ENCODE measurements around the gene RFESD. TPM values are rescaled to one million over a fixed set of nuclear protein-coding genes. Genes with fewer than 3 reads are reported as not detected.

Gene RFESD
- total RNA-seq, 4 donors from 2014 or later: 0.89 to 2.9 (median 1.6) TPM

DNA sequence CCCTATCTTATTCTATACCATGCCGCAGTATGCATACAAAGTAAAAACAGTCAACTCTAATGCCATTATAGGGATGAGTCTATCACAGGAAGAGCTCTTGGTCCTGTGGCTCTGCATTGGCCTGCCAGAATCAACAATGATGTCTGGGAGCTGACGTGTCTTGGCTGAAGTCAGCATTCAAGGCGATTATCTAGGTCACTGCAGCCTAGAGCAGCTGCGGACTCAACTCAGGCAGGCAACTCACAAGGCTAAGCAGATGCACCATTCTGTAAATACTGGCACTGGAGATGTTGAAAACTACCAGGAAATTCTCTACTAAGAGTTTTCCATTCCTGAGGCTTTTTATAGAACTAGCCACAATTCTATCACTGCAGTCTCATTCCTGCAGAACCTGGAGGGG lies 23.0 kb downstream of the RFESD start:
- Histone ChIP-seq H3K27me3 (no peaks in the 10 kb centered on the region), H3K9me3 (no peaks in the 10 kb centered on the region), H3K36me3 (no peaks in the 10 kb centered on the region), H3K4me1 (peaks cover 14% of the 10 kb centered on the region in 2 donors), H3K4me3 (no peak overlapping the region), H3K27ac (peak overlapping the region; percentile 68 to 86 (median 82))
- DNase-seq (peak; percentile 86 to 89), ATAC-seq (peak; percentile 99)
- TF ChIP-seq, protein P1, sequence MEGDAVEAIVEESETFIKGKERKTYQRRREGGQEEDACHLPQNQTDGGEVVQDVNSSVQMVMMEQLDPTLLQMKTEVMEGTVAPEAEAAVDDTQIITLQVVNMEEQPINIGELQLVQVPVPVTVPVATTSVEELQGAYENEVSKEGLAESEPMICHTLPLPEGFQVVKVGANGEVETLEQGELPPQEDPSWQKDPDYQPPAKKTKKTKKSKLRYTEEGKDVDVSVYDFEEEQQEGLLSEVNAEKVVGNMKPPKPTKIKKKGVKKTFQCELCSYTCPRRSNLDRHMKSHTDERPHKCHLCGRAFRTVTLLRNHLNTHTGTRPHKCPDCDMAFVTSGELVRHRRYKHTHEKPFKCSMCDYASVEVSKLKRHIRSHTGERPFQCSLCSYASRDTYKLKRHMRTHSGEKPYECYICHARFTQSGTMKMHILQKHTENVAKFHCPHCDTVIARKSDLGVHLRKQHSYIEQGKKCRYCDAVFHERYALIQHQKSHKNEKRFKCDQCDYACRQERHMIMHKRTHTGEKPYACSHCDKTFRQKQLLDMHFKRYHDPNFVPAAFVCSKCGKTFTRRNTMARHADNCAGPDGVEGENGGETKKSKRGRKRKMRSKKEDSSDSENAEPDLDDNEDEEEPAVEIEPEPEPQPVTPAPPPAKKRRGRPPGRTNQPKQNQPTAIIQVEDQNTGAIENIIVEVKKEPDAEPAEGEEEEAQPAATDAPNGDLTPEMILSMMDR (IDR thresholded peaks at IDR 0.05 in 4 of 5, conservative IDR thresholded peaks at IDR 0.05 in 1 of 5): no peak
- peak in 1 of 2 donors; percentile 50 for TF ChIP-seq POLR2A (IDR thresholded peaks at IDR 0.05)
- in situ Hi-C loops (cut with MboI; ENCODE audit: low sequenced_read_pairs in 4 of 4): loop anchor here (5.0 to 25.0 kb wide), 6 partner anchors 55 to 668 kb away; no protein-coding TSS in a partner anchor
- intact Hi-C loops (cut with DNase I; ENCODE audit: low total_unique reads): loop anchor here (1.0 to 5.0 kb wide), 3 partner anchors 43 to 103 kb away; no protein-coding TSS in a partner anchor

- peak overlapping the region; percentile 68 to 86 (median 82) for H3K27ac ChIP-seq
- H3K9me3 ChIP-seq: no peaks in the 10 kb centered on the region
- H3K36me3 ChIP-seq: no peaks in the 10 kb centered on the region
- DNase-seq (no peak), ATAC-seq (no peak)
- intact Hi-C loops (cut with DNase I; ENCODE audit: low total_unique reads) (loop anchor here (1.0 to 5.0 kb wide), 3 partner anchors 42 to 102 kb away; no protein-coding TSS in a partner anchor), in situ Hi-C loops (cut with MboI; ENCODE audit: low sequenced_read_pairs in 4 of 4) (loop anchor here (5.0 to 25.0 kb wide), 6 partner anchors 55 to 667 kb away; no protein-coding TSS in a partner anchor)
- TF ChIP-seq POLR2A (IDR thresholded peaks at IDR 0.05): no peak
- TF ChIP-seq, protein P1 (IDR thresholded peaks at IDR 0.05 in 4 of 5, conservative IDR thresholded peaks at IDR 0.05 in 1 of 5): no peak
- no peak overlapping the region for H3K4me3 ChIP-seq
- no peaks in the 10 kb centered on the region for H3K27me3 ChIP-seq
- H3K4me1 ChIP-seq: peaks cover 12 to 14% of the 10 kb centered on the region in 2 donors
Observed at GRCh38 chr5:95669985-95670384, 23.4 kb downstream of the RFESD start.

DNA sequence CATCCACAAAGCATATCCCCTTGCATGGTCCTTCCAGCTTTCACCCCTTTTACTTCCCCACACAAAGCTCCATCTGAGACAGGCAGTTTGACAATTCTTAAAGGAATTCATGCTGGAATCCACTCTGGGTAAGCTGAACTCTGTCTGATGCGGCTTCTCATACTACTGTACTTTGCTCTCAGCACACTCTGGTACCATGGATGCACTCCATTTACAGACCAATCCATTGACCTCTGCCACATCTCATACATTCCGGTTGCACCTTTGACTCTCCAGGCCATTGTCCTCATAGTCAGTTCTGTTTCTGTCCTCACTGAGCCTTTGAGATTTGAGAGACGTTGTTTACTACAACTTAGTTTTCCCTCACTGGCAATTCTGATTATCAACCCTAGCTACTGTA lies 24.0 kb downstream of the RFESD start:
- in situ Hi-C loops (cut with MboI; ENCODE audit: low sequenced_read_pairs in 4 of 4) (loop anchor here in 2 of 4 donors (10.0 to 25.0 kb wide), 2 partner anchors 54 to 667 kb away; no protein-coding TSS in a partner anchor), intact Hi-C loops (cut with DNase I; ENCODE audit: low total_unique reads) (no loop called here)

DNA sequence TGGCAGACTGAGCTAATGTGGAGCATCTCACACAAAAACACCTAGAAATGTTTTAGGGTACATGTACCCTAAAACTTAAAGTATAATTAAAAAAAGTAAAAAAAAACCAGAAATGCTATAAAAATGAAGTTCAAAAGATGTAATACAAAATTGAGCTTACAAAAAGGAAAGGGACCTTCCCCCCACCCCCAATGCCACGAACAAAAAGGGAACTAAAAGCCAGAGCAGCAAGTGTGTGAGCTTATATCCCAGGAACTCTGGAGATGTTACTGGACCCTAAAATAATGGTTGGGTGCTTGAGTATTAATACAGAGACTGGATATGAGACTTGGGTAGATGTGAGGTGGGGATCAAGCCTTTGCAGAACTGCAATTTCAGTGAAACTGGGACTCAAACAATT lies 25.2 kb downstream of the RFESD start:
- intact Hi-C loops (cut with DNase I; ENCODE audit: low total_unique reads): no loop called here
- Histone ChIP-seq H3K9me3 (no peaks in the 10 kb centered on the region), H3K27me3 (no peaks in the 10 kb centered on the region), H3K27ac (no peak overlapping the region), H3K36me3 (no peaks in the 10 kb centered on the region), H3K4me3 (no peak overlapping the region), H3K4me1 (peaks cover 12 to 14% of the 10 kb centered on the region in 2 donors)
- TF ChIP-seq POLR2A (IDR thresholded peaks at IDR 0.05): no peak
- TF ChIP-seq, protein P1 (IDR thresholded peaks at IDR 0.05 in 4 of 5, conservative IDR thresholded peaks at IDR 0.05 in 1 of 5): no peak
- DNase-seq: no peak
- no peak for ATAC-seq
- in situ Hi-C loops (cut with MboI; ENCODE audit: low sequenced_read_pairs in 4 of 4): loop anchor here in 2 of 4 donors (10.0 to 25.0 kb wide), 2 partner anchors 53 to 665 kb away; no protein-coding TSS in a partner anchor

More for the DNA sequence above, 24.0 kb downstream of the RFESD start:
- H3K27me3 ChIP-seq: no peaks in the 10 kb centered on the region
- peaks cover 12 to 14% of the 10 kb centered on the region in 2 donors for H3K4me1 ChIP-seq
- H3K4me3 ChIP-seq: no peak overlapping the region
- ATAC-seq (no peak), DNase-seq (no peak)
- peak overlapping the region; percentile 68 to 86 (median 82) for H3K27ac ChIP-seq
- TF ChIP-seq, protein P1 (IDR thresholded peaks at IDR 0.05 in 4 of 5, conservative IDR thresholded peaks at IDR 0.05 in 1 of 5): no peak
- no peak for TF ChIP-seq POLR2A (IDR thresholded peaks at IDR 0.05)
- H3K36me3 ChIP-seq: no peaks in the 10 kb centered on the region
- no peaks in the 10 kb centered on the region for H3K9me3 ChIP-seq

Data from gastrocnemius medialis (tissue), 4 donors.